ENCODE results near the gene BACE2.

Gene BACE2

GRCh38 chr21:41167348-41168342 is at the start of gene BACE2:
Gene BACE2 (plus strand): TSS chr21:41168160. CDS start chr21:41168264, 104 bp downstream.
- Mint-ChIP-seq H3K4me3 (peak within 1 kb of the TSS; percentile 75), H3K27ac (no peak within 1 kb of the TSS), H3K27me3 (peaks cover 57% of the 10 kb centered on the region), H3K9me3 (no peaks in the 10 kb centered on the region), H3K36me3 (ENCODE audit: low read depth) (no peaks in the 10 kb centered on the region), H3K4me1 (ENCODE audit: low read depth) (no peaks in the 10 kb centered on the region)
- intact Hi-C loops (cut with micrococcal nuclease), result no loop called here

- Mint-ChIP-seq H3K9me3 (no peaks in the 10 kb centered on the region), H3K27ac (no peak overlapping the region), H3K4me1 (ENCODE audit: low read depth) (no peaks in the 10 kb centered on the region), H3K27me3 (peaks cover 4% of the 10 kb centered on the region), H3K36me3 (ENCODE audit: low read depth) (no peaks in the 10 kb centered on the region), H3K4me3 (no peak overlapping the region)
- intact Hi-C loops (cut with micrococcal nuclease), result no loop called here
Measured at GRCh38 chr21:41119901-41120300, 48.1 kb upstream of the BACE2 start.

GRCh38 chr21:41120997-41121396 is 47.0 kb upstream of the BACE2 start:
- H3K4me1 Mint-ChIP-seq (ENCODE audit: low read depth), result no peaks in the 10 kb centered on the region
- H3K9me3 Mint-ChIP-seq, result no peaks in the 10 kb centered on the region
- H3K27me3 Mint-ChIP-seq, result peaks cover 4% of the 10 kb centered on the region
- H3K36me3 Mint-ChIP-seq (ENCODE audit: low read depth), result no peaks in the 10 kb centered on the region
- intact Hi-C loops (cut with micrococcal nuclease), result no loop called here
- H3K4me3 Mint-ChIP-seq, result no peak overlapping the region
- H3K27ac Mint-ChIP-seq, result no peak overlapping the region

GRCh38 chr21:41121785-41122415 is 46.1 kb upstream of the BACE2 start:
- Mint-ChIP-seq H3K4me1 (ENCODE audit: low read depth) (no peaks in the 10 kb centered on the region), H3K27me3 (peaks cover 4% of the 10 kb centered on the region), H3K4me3 (no peak overlapping the region), H3K27ac (no peak overlapping the region), H3K36me3 (ENCODE audit: low read depth) (no peaks in the 10 kb centered on the region), H3K9me3 (no peaks in the 10 kb centered on the region)
- intact Hi-C loops (cut with micrococcal nuclease), result no loop called here

- H3K4me1 Mint-ChIP-seq (ENCODE audit: low read depth), result no peaks in the 10 kb centered on the region
- no peaks in the 10 kb centered on the region for H3K9me3 Mint-ChIP-seq
- no peaks in the 10 kb centered on the region for H3K36me3 Mint-ChIP-seq (ENCODE audit: low read depth)
- intact Hi-C loops (cut with micrococcal nuclease), result no loop called here
- no peaks in the 10 kb centered on the region for H3K27me3 Mint-ChIP-seq
- H3K27ac Mint-ChIP-seq, result no peak overlapping the region
- H3K4me3 Mint-ChIP-seq, result no peak overlapping the region
Measured at GRCh38 chr21:41124641-41125201, 43.2 kb upstream of the BACE2 start.

- H3K9me3 Mint-ChIP-seq, result no peaks in the 10 kb centered on the region
- H3K27ac Mint-ChIP-seq, result no peak overlapping the region
- no peak overlapping the region for H3K4me3 Mint-ChIP-seq
- peaks cover 2% of the 10 kb centered on the region for H3K27me3 Mint-ChIP-seq
- no peaks in the 10 kb centered on the region for H3K36me3 Mint-ChIP-seq (ENCODE audit: low read depth)
- H3K4me1 Mint-ChIP-seq (ENCODE audit: low read depth), result no peaks in the 10 kb centered on the region
- intact Hi-C loops (cut with micrococcal nuclease), result no loop called here
Measured at GRCh38 chr21:41128981-41129380, 39.0 kb upstream of the BACE2 start.

GRCh38 chr21:41130883-41131282 is 37.1 kb upstream of the BACE2 start:
- no peak overlapping the region for H3K4me3 Mint-ChIP-seq
- intact Hi-C loops (cut with micrococcal nuclease), result no loop called here
- no peaks in the 10 kb centered on the region for H3K9me3 Mint-ChIP-seq
- H3K36me3 Mint-ChIP-seq (ENCODE audit: low read depth), result no peaks in the 10 kb centered on the region
- no peak overlapping the region for H3K27ac Mint-ChIP-seq
- H3K27me3 Mint-ChIP-seq, result peaks cover 4% of the 10 kb centered on the region
- no peaks in the 10 kb centered on the region for H3K4me1 Mint-ChIP-seq (ENCODE audit: low read depth)

GRCh38 chr21:41133874-41134522 is 34.0 kb upstream of the BACE2 start:
- peaks cover 5% of the 10 kb centered on the region for H3K27me3 Mint-ChIP-seq
- no peak overlapping the region for H3K27ac Mint-ChIP-seq
- H3K4me1 Mint-ChIP-seq (ENCODE audit: low read depth), result no peaks in the 10 kb centered on the region
- intact Hi-C loops (cut with micrococcal nuclease), result loop anchor here (2.0 kb wide), 1 partner anchor 989 kb away; no protein-coding TSS in a partner anchor
- no peaks in the 10 kb centered on the region for H3K36me3 Mint-ChIP-seq (ENCODE audit: low read depth)
- H3K9me3 Mint-ChIP-seq, result no peaks in the 10 kb centered on the region
- H3K4me3 Mint-ChIP-seq, result no peak overlapping the region

- intact Hi-C loops (cut with micrococcal nuclease), result loop anchor here (2.0 kb wide), 1 partner anchor 991 kb away; no protein-coding TSS in a partner anchor
Measured at GRCh38 chr21:41135746-41136145, 32.2 kb upstream of the BACE2 start.

GRCh38 chr21:41136286-41136685 is 31.7 kb upstream of the BACE2 start:
- Mint-ChIP-seq H3K27ac (no peak overlapping the region), H3K4me1 (ENCODE audit: low read depth) (no peaks in the 10 kb centered on the region), H3K4me3 (no peak overlapping the region), H3K36me3 (ENCODE audit: low read depth) (no peaks in the 10 kb centered on the region), H3K9me3 (no peaks in the 10 kb centered on the region), H3K27me3 (peaks cover 6% of the 10 kb centered on the region)
- intact Hi-C loops (cut with micrococcal nuclease), result no loop called here

More at GRCh38 chr21:41135746-41136145, 32.2 kb upstream of the BACE2 start:
- Mint-ChIP-seq H3K27ac (no peak overlapping the region), H3K4me1 (ENCODE audit: low read depth) (no peaks in the 10 kb centered on the region), H3K4me3 (no peak overlapping the region), H3K27me3 (peaks cover 6% of the 10 kb centered on the region), H3K36me3 (ENCODE audit: low read depth) (no peaks in the 10 kb centered on the region), H3K9me3 (no peaks in the 10 kb centered on the region)

- Mint-ChIP-seq H3K27me3 (peaks cover 4% of the 10 kb centered on the region), H3K36me3 (ENCODE audit: low read depth) (no peaks in the 10 kb centered on the region), H3K9me3 (no peaks in the 10 kb centered on the region), H3K4me1 (ENCODE audit: low read depth) (no peaks in the 10 kb centered on the region), H3K27ac (no peak overlapping the region), H3K4me3 (no peak overlapping the region)
- intact Hi-C loops (cut with micrococcal nuclease), result no loop called here
Measured at GRCh38 chr21:41137401-41137800, 30.6 kb upstream of the BACE2 start.

- intact Hi-C loops (cut with micrococcal nuclease), result no loop called here
- no peaks in the 10 kb centered on the region for H3K36me3 Mint-ChIP-seq (ENCODE audit: low read depth)
- H3K9me3 Mint-ChIP-seq, result no peaks in the 10 kb centered on the region
- no peak overlapping the region for H3K27ac Mint-ChIP-seq
- peaks cover 4% of the 10 kb centered on the region for H3K27me3 Mint-ChIP-seq
- H3K4me1 Mint-ChIP-seq (ENCODE audit: low read depth), result no peaks in the 10 kb centered on the region
- H3K4me3 Mint-ChIP-seq, result no peak overlapping the region
Measured at GRCh38 chr21:41137889-41138288, 30.1 kb upstream of the BACE2 start.

- Mint-ChIP-seq H3K36me3 (ENCODE audit: low read depth) (no peaks in the 10 kb centered on the region), H3K27me3 (peaks cover 4% of the 10 kb centered on the region), H3K4me1 (ENCODE audit: low read depth) (no peaks in the 10 kb centered on the region), H3K9me3 (no peaks in the 10 kb centered on the region), H3K27ac (no peak overlapping the region), H3K4me3 (no peak overlapping the region)
- intact Hi-C loops (cut with micrococcal nuclease), result no loop called here
Measured at GRCh38 chr21:41138711-41139110, 29.2 kb upstream of the BACE2 start.

- Mint-ChIP-seq H3K27me3 (peaks cover 5% of the 10 kb centered on the region), H3K27ac (no peak overlapping the region), H3K9me3 (no peaks in the 10 kb centered on the region), H3K4me3 (no peak overlapping the region), H3K4me1 (ENCODE audit: low read depth) (no peaks in the 10 kb centered on the region), H3K36me3 (ENCODE audit: low read depth) (no peaks in the 10 kb centered on the region)
- intact Hi-C loops (cut with micrococcal nuclease), result no loop called here
Measured at GRCh38 chr21:41139275-41139674, 28.7 kb upstream of the BACE2 start.
